Measurements from ENCODE around the gene MCC. TPM values are rescaled to one million over a fixed set of nuclear protein-coding genes. Genes with fewer than 3 reads are reported as not detected.

The MCC gene
- total RNA-seq, 2 experiments from 2014 or later, result 0.25 TPM; not detected in 1

GRCh38 chr5:113100981-113101380 is 387.3 kb downstream of the MCC start:
- no peaks in the 10 kb centered on the region for H3K79me2 ChIP-seq (ENCODE audit: insufficient read depth, low read depth, low read length)
- H2AFZ ChIP-seq (ENCODE audit: low read length), result no peak overlapping the region
- H3K27ac ChIP-seq (ENCODE audit: low read depth, low read length, poor library complexity, severe bottlenecking), result no peak overlapping the region
- no peak for TF ChIP-seq EZH2phosphoT487 (IDR thresholded peaks at IDR 0.05; ENCODE audit: borderline replicate concordance, low read depth, low read length)
- no peak for TF ChIP-seq CTCF (conservative IDR thresholded peaks at IDR 0.05; ENCODE audit: low read length)
- no peaks in the 10 kb centered on the region for H3K9me2 ChIP-seq (ENCODE audit: insufficient read depth, low read length)
- no peaks in the 10 kb centered on the region for H3K4me1 ChIP-seq (ENCODE audit: insufficient read depth, low read length, poor library complexity, severe bottlenecking)
- ChIA-PET CTCF (ENCODE audit: unreplicated experiment) (no interaction called here), POLR2A (interaction anchor here (0.6 to 1.9 kb wide), 4 partner anchors 16 to 542 kb away, joined by 3 to 5 read pairs (median 4); no protein-coding TSS in a partner anchor)
- H3K36me3 ChIP-seq (ENCODE audit: insufficient read depth, low read length), result no peaks in the 10 kb centered on the region
- no peaks in the 10 kb centered on the region for H3K9me3 ChIP-seq (ENCODE audit: low read length)
- no TSS peak for BruUV-seq (replicated peaks)
- H3K4me2 ChIP-seq (ENCODE audit: low read length), result no peak overlapping the region
- H3K4me3 ChIP-seq (ENCODE audit: low read depth, low read length, poor library complexity, severe bottlenecking), result no peak overlapping the region
- no peak for DNase-seq (ENCODE audit: low spot score)
- intact Hi-C loops (cut with micrococcal nuclease; ENCODE audit: unreplicated experiment), result no loop called here
- H4K20me1 ChIP-seq (ENCODE audit: insufficient read depth, low read length), result no peaks in the 10 kb centered on the region

- TF ChIP-seq CTCF (conservative IDR thresholded peaks at IDR 0.05; ENCODE audit: low read length) (no peak), EZH2phosphoT487 (IDR thresholded peaks at IDR 0.05; ENCODE audit: borderline replicate concordance, low read depth, low read length) (no peak)
- no peaks in the 10 kb centered on the region for H3K36me3 ChIP-seq (ENCODE audit: insufficient read depth, low read length)
- H3K9me2 ChIP-seq (ENCODE audit: insufficient read depth, low read length), result no peaks in the 10 kb centered on the region
- no TSS peak for BruUV-seq (replicated peaks)
- H3K9me3 ChIP-seq (ENCODE audit: low read length), result no peaks in the 10 kb centered on the region
- no peaks in the 10 kb centered on the region for H3K79me2 ChIP-seq (ENCODE audit: insufficient read depth, low read depth, low read length)
- H4K20me1 ChIP-seq (ENCODE audit: insufficient read depth, low read length), result no peaks in the 10 kb centered on the region
- H3K4me3 ChIP-seq (ENCODE audit: low read depth, low read length, poor library complexity, severe bottlenecking), result no peak overlapping the region
- no peak overlapping the region for H3K4me2 ChIP-seq (ENCODE audit: low read length)
- DNase-seq (ENCODE audit: low spot score), result no peak
- intact Hi-C loops (cut with micrococcal nuclease; ENCODE audit: unreplicated experiment), result no loop called here
- no peaks in the 10 kb centered on the region for H3K4me1 ChIP-seq (ENCODE audit: insufficient read depth, low read length, poor library complexity, severe bottlenecking)
- CTCF ChIA-PET (ENCODE audit: unreplicated experiment), result no interaction called here
- POLR2A ChIA-PET, result interaction anchor here (0.9 to 1.9 kb wide), 2 partner anchors 10 to 15 kb away, joined by 3 to 5 read pairs; no protein-coding TSS in a partner anchor
- H3K27ac ChIP-seq (ENCODE audit: low read depth, low read length, poor library complexity, severe bottlenecking), result no peak overlapping the region
- H2AFZ ChIP-seq (ENCODE audit: low read length), result no peak overlapping the region
Measured at GRCh38 chr5:113099822-113100221, 388.4 kb downstream of the MCC start.

GRCh38 chr5:113098378-113098777 is 389.9 kb downstream of the MCC start:
- DNase-seq (ENCODE audit: low spot score), result no peak
- no peak overlapping the region for H3K4me2 ChIP-seq (ENCODE audit: low read length)
- intact Hi-C loops (cut with micrococcal nuclease; ENCODE audit: unreplicated experiment), result no loop called here
- H3K4me1 ChIP-seq (ENCODE audit: insufficient read depth, low read length, poor library complexity, severe bottlenecking), result no peaks in the 10 kb centered on the region
- POLR2A ChIA-PET, result no interaction called here
- no peaks in the 10 kb centered on the region for H3K79me2 ChIP-seq (ENCODE audit: insufficient read depth, low read depth, low read length)
- no peak overlapping the region for H2AFZ ChIP-seq (ENCODE audit: low read length)
- no peak overlapping the region for H3K4me3 ChIP-seq (ENCODE audit: low read depth, low read length, poor library complexity, severe bottlenecking)
- H3K36me3 ChIP-seq (ENCODE audit: insufficient read depth, low read length), result no peaks in the 10 kb centered on the region
- no peaks in the 10 kb centered on the region for H3K9me2 ChIP-seq (ENCODE audit: insufficient read depth, low read length)
- H4K20me1 ChIP-seq (ENCODE audit: insufficient read depth, low read length), result no peaks in the 10 kb centered on the region
- TF ChIP-seq CTCF (conservative IDR thresholded peaks at IDR 0.05; ENCODE audit: low read length), result no peak
- TF ChIP-seq EZH2phosphoT487 (IDR thresholded peaks at IDR 0.05; ENCODE audit: borderline replicate concordance, low read depth, low read length), result no peak
- BruUV-seq (replicated peaks), result no TSS peak
- H3K27ac ChIP-seq (ENCODE audit: low read depth, low read length, poor library complexity, severe bottlenecking), result no peak overlapping the region
- no peaks in the 10 kb centered on the region for H3K9me3 ChIP-seq (ENCODE audit: low read length)
- CTCF ChIA-PET (ENCODE audit: unreplicated experiment), result no interaction called here
